Activated T-cell treated with anti-CD3 and anti-CD28 coated beads for 1 hour (primary cell): ENCODE data around the gene DUSP16.
"Not testable (repeated sequence)": the region's sequence is repeated elsewhere in the genome, so short reads cannot be mapped to it uniquely, and the experiment has no call there.

ENCODE experiments used
- DNase-seq: peaks from one replicate; pipeline ENCODE4 v3.0.0-alpha.2; 2020; ENCODE audit warnings: low read depth

Gene DUSP16

GRCh38 chr12:12520273-12520672 is 42.4 kb downstream of the DUSP16 start:
- DNase-seq = no peak

GRCh38 chr12:12519354-12519998 is 43.2 kb downstream of the DUSP16 start:
- no peak for DNase-seq

- no peak for DNase-seq
Observed at GRCh38 chr12:12518919-12519318, 43.7 kb downstream of the DUSP16 start.

GRCh38 chr12:12518464-12518845 is 44.2 kb downstream of the DUSP16 start:
- DNase-seq = no peak

- no peak for DNase-seq
Observed at GRCh38 chr12:12513416-12514006, 49.2 kb downstream of the DUSP16 start.

- DNase-seq = no peak
Observed at GRCh38 chr12:12511895-12512711, 50.6 kb downstream of the DUSP16 start.

GRCh38 chr12:12511021-12511783 is 51.5 kb downstream of the DUSP16 start:
- DNase-seq = no peak

- no peak for DNase-seq
Observed at GRCh38 chr12:12510551-12510950, 52.1 kb downstream of the DUSP16 start.

- no peak for DNase-seq
Observed at GRCh38 chr12:12510141-12510540, 52.5 kb downstream of the DUSP16 start.

GRCh38 chr12:12508612-12509011 is 54.1 kb downstream of the DUSP16 start:
- DNase-seq = no peak

- no peak for DNase-seq
Observed at GRCh38 chr12:12507121-12507520, 55.5 kb downstream of the DUSP16 start.

GRCh38 chr12:12506496-12506890 is 56.2 kb downstream of the DUSP16 start:
- DNase-seq = no peak

- DNase-seq = no peak
Observed at GRCh38 chr12:12505544-12506495, 56.8 kb downstream of the DUSP16 start.

- DNase-seq = no peak
Observed at GRCh38 chr12:12503384-12504078, 59.1 kb downstream of the DUSP16 start.

- DNase-seq = no peak
Observed at GRCh38 chr12:12502815-12503151, 59.9 kb downstream of the DUSP16 start.

- not testable (repeated sequence) for DNase-seq
Observed at GRCh38 chr12:12502130-12502814, 60.4 kb downstream of the DUSP16 start.

- no peak for DNase-seq
Observed at GRCh38 chr12:12501121-12501520, 61.5 kb downstream of the DUSP16 start.

- DNase-seq = no peak
Observed at GRCh38 chr12:12499909-12500604, 62.6 kb downstream of the DUSP16 start.

GRCh38 chr12:12498210-12498609 is 64.5 kb downstream of the DUSP16 start:
- no peak for DNase-seq

- no peak for DNase-seq
Observed at GRCh38 chr12:12495536-12495935, 67.1 kb downstream of the DUSP16 start.
